ENCODE measurements around the gene EPRS1. TPM values are rescaled to one million over a fixed set of nuclear protein-coding genes. Genes with fewer than 3 reads are reported as not detected.

Gene EPRS1
- total and polyA plus RNA-seq, 2 of the 13 experiments (the other 11 are each of a cell fraction or from before 2014, with no cell fraction given): 86.1 to 124 TPM

GRCh38 chr1:220094016-220094911 is 48.0 kb upstream of the EPRS1 start, which contains the start of gene IARS2 (continued):
- TF ChIP-seq ZIK1 (CRISPR knock-in tag; IDR thresholded peaks at IDR 0.05; ENCODE audit: borderline replicate concordance, low read depth) (0 out of 2 replicates have a peak, but pooled peaks have one; percentile 34), ZNF574 (CRISPR knock-in tag; IDR thresholded peaks at IDR 0.05) (peak; percentile 71; the same call in 1 of the 2 replicates), CEBPZ (IDR thresholded peaks at IDR 0.05; ENCODE audit: low read length) (no peak), TP53 (CRISPR knock-in tag; conservative IDR thresholded peaks at IDR 0.05) (no peak), GPN1 (CRISPR knock-in tag; IDR thresholded peaks at IDR 0.05; ENCODE audit: borderline replicate concordance) (0 out of 2 replicates have a peak, but pooled peaks have one; percentile 54), TBX2 (CRISPR knock-in tag; IDR thresholded peaks at IDR 0.05; ENCODE audit: borderline replicate concordance) (peak; percentile 67; the same call in 1 of the 2 replicates), ZNF512B (CRISPR knock-in tag; IDR thresholded peaks at IDR 0.05; ENCODE audit: borderline replicate concordance) (0 out of 2 replicates have a peak, but pooled peaks have one; percentile 30), PITX1 (CRISPR knock-in tag; IDR thresholded peaks at IDR 0.05) (peak; percentile 56; the same call in 1 of the 2 replicates), ATF7 (IDR thresholded peaks at IDR 0.05) (no peak), ATF7 (CRISPR knock-in tag; IDR thresholded peaks at IDR 0.05) (0 out of 2 replicates have a peak, but pooled peaks have one; percentile 19), PHF20 (CRISPR knock-in tag; IDR thresholded peaks at IDR 0.05) (peak; percentile 60), TFE3 (CRISPR knock-in tag; IDR thresholded peaks at IDR 0.05) (peak; percentile 53; the same call in 1 of the 2 replicates), KAT7 (CRISPR knock-in tag; IDR thresholded peaks at IDR 0.05; ENCODE audit: borderline replicate concordance) (0 out of 2 replicates have a peak, but pooled peaks have one; percentile 45), ZNF441 (CRISPR knock-in tag; IDR thresholded peaks at IDR 0.05; ENCODE audit: borderline replicate concordance) (peak; percentile 61; the same call in 1 of the 2 replicates), ZNF34 (CRISPR knock-in tag; IDR thresholded peaks at IDR 0.05; ENCODE audit: borderline replicate concordance) (no peak; the same call in 1 of the 2 replicates), DMAP1 (CRISPR knock-in tag; IDR thresholded peaks at IDR 0.05) (peak; percentile 78), ZNF644 (CRISPR knock-in tag; IDR thresholded peaks at IDR 0.05; ENCODE audit: low read depth) (no peak)
